Thyroid gland (tissue), 4 donors: Measurements from ENCODE around the gene PTCD2. TPM values are rescaled to one million over a fixed set of nuclear protein-coding genes. Genes with fewer than 3 reads are reported as not detected.

Experiments
- DNase-seq, 2 donors: peaks; one replicate each; pipeline ENCODE4 v3.0.0-alpha.2; 2019
- H3K27ac ChIP-seq, 3 donors: fragments of 200-600 bp; sonication (generic); 1 replicate in 2 of 3; 2 replicates in 1 of 3; pipeline ENCODE4 v1.5.1; 2016 to 2019; ENCODE audit warnings: mild to moderate bottlenecking in 1 of 3, moderate library complexity in 1 of 3
- H3K27me3 ChIP-seq: fragments of 200-600 bp; sonication (generic); one replicate; pipeline ENCODE4 v1.5.1; 2019
- H3K36me3 ChIP-seq, 2 donors: fragments of 200-600 bp; sonication (generic); one replicate each; pipeline ENCODE4 v1.5.1; 2016 to 2019
- H3K4me1 ChIP-seq, 2 donors: fragments of 200-600 bp; sonication (generic); one replicate each; pipeline ENCODE4 v1.5.1; 2017 to 2019
- H3K4me3 ChIP-seq, 3 donors: fragments of 200-600 bp; sonication (generic); replicated peaks in 1 of 3; 1 replicate in 2 of 3; 2 replicates in 1 of 3; pipeline ENCODE4 v1.5.1; 2016; ENCODE audit warnings: mild to moderate bottlenecking in 1 of 3
- H3K9me3 ChIP-seq: fragments of 200-600 bp; sonication (generic); one replicate; pipeline ENCODE4 v1.5.1; 2017
- CTCF ChIP-seq, 6 experiments: fragments of 200-600 bp in 3 of 6; fragments of 450-650 bp in 3 of 6; sonication (generic) in 3 of 6; IDR thresholded peaks; one replicate each; pipeline ENCODE4 v1.5.1; 2016 to 2019; ENCODE audit warnings: antibody characterized with exemption in 6 of 6, mild to moderate bottlenecking in 2 of 6, inconsistent platforms in 1 of 6, moderate library complexity in 1 of 6
- POLR2A ChIP-seq, 2 donors: fragments of 450-650 bp; IDR thresholded peaks; one replicate each; pipeline ENCODE4 v1.6.1; 2017; ENCODE audit warnings: antibody characterized with exemption in 2 of 2, mild to moderate bottlenecking in 2 of 2, moderate library complexity in 1 of 2
- WGBS, 2 donors: methylation state at CpG; one replicate each; pipeline ENCODE4 v1.1.5; 2017; 5-methylcytosine and 5-hydroxymethylcytosine counted together
- intact Hi-C: fragments of 100-400 bp; cut with DNase I; formaldehyde crosslinking; loops from one replicate; pipeline ENCODE4 v1.15.1; 2023
- total RNA-seq, 4 donors: library from RNA; depleted of rRNA; stranded (reverse); fragments of >200 nt; gene quantifications; one replicate each; pipeline ENCODE4 v1.2.3, GENCODE V29; 2016

The PTCD2 gene
- total RNA-seq, result 10 to 100 TPM in 3 of 4 donors, 1 to 10 TPM in 1; 7.8 to 15.9 (median 11.5) TPM

GRCh38 chr5:72319976-72320752 lies at the start of gene PTCD2, which contains the start of gene MRPS27:
Gene PTCD2, plus strand, starts transcription at chr5:72320373. Its CDS starts 10 bp downstream, at chr5:72320383.
Gene MRPS27, minus strand, starts transcription at chr5:72320240. Its CDS starts 19 bp downstream, at chr5:72320221.
- H3K4me1 ChIP-seq, result peaks cover 9 to 12% of the 10 kb centered on the region in 2 donors
- WGBS, 2 donors, result 0 to 1% methylated on average over 18 to 22 of the region's 40 CpGs
- no peak for TF ChIP-seq CTCF (IDR thresholded peaks at IDR 0.05)
- peak in 1 of 2 donors; percentile 87 for TF ChIP-seq POLR2A (IDR thresholded peaks at IDR 0.05)
- no peaks in the 10 kb centered on the region for H3K36me3 ChIP-seq
- peak within 1 kb of the TSS; percentile 61 to 88 (median 64) for H3K27ac ChIP-seq
- intact Hi-C loops, result no loop called here
- H3K4me3 ChIP-seq, result peak within 1 kb of the TSS; percentile 9 to 98 (median 63)
- H3K27me3 ChIP-seq, result no peaks in the 10 kb centered on the region
- DNase-seq, result peak; percentile 97
- no peaks in the 10 kb centered on the region for H3K9me3 ChIP-seq

- TF ChIP-seq CTCF (IDR thresholded peaks at IDR 0.05) (no peak), POLR2A (IDR thresholded peaks at IDR 0.05) (no peak)
- H3K27me3 ChIP-seq, result no peaks in the 10 kb centered on the region
- H3K27ac ChIP-seq, result no peak overlapping the region
- H3K4me1 ChIP-seq, result peaks cover 0 to under 1% of the 10 kb centered on the region in 2 donors
- no peak overlapping the region for H3K4me3 ChIP-seq
- DNase-seq, result no peak
- 89 to 93% methylated on average over 3 of the region's 3 CpGs for WGBS, 2 donors
- intact Hi-C loops, result no loop called here
- no peaks in the 10 kb centered on the region for H3K36me3 ChIP-seq
- no peaks in the 10 kb centered on the region for H3K9me3 ChIP-seq
Observed at GRCh38 chr5:72271702-72272101, 48.5 kb upstream of the PTCD2 start.

GRCh38 chr5:72272398-72272797 lies 47.8 kb upstream of the PTCD2 start:
- TF ChIP-seq CTCF (IDR thresholded peaks at IDR 0.05) (no peak), POLR2A (IDR thresholded peaks at IDR 0.05) (no peak)
- Histone ChIP-seq H3K36me3 (no peaks in the 10 kb centered on the region), H3K9me3 (no peaks in the 10 kb centered on the region), H3K4me3 (no peak overlapping the region), H3K27me3 (no peaks in the 10 kb centered on the region), H3K27ac (no peak overlapping the region), H3K4me1 (no peaks in the 10 kb centered on the region)
- DNase-seq, result no peak
- WGBS, 2 donors, result 80 to 83% methylated on average over 4 of the region's 4 CpGs
- intact Hi-C loops, result no loop called here

GRCh38 chr5:72273547-72273946 lies 46.6 kb upstream of the PTCD2 start:
- TF ChIP-seq CTCF (IDR thresholded peaks at IDR 0.05) (no peak), POLR2A (IDR thresholded peaks at IDR 0.05) (no peak)

GRCh38 chr5:72276219-72276752 lies 43.9 kb upstream of the PTCD2 start:
- H3K4me1 ChIP-seq, result peaks cover 0 to 4% of the 10 kb centered on the region in 2 donors
- TF ChIP-seq POLR2A (IDR thresholded peaks at IDR 0.05), result no peak
- no peak for TF ChIP-seq CTCF (IDR thresholded peaks at IDR 0.05)
- no peak for DNase-seq
- H3K9me3 ChIP-seq, result no peaks in the 10 kb centered on the region
- H3K27ac ChIP-seq, result no peak overlapping the region
- 98 to 100% methylated on average over 3 of the region's 3 CpGs for WGBS, 2 donors
- intact Hi-C loops, result no loop called here
- no peaks in the 10 kb centered on the region for H3K36me3 ChIP-seq
- no peak overlapping the region for H3K4me3 ChIP-seq
- H3K27me3 ChIP-seq, result no peaks in the 10 kb centered on the region

More at GRCh38 chr5:72273547-72273946, 46.6 kb upstream of the PTCD2 start:
- no peaks in the 10 kb centered on the region for H3K4me1 ChIP-seq
- no peaks in the 10 kb centered on the region for H3K27me3 ChIP-seq
- H3K36me3 ChIP-seq, result no peaks in the 10 kb centered on the region
- H3K9me3 ChIP-seq, result no peaks in the 10 kb centered on the region
- 87 to 89% methylated on average over 7 of the region's 7 CpGs for WGBS, 2 donors
- intact Hi-C loops, result no loop called here
- DNase-seq, result no peak
- no peak overlapping the region for H3K4me3 ChIP-seq
- no peak overlapping the region for H3K27ac ChIP-seq
